PFSK-1 (cell line): ENCODE measurements around the gene CDH1.

Experiments
- SIN3A ChIP-seq: IDR thresholded peaks from 2 replicates; pipeline ENCODE4 v1.6.1; 2012; ENCODE audit warnings: mild to moderate bottlenecking, low read length, moderate library complexity, borderline replicate concordance; ENCODE audit not compliant: insufficient read depth
- TAF1 ChIP-seq: IDR thresholded peaks from 2 replicates; pipeline ENCODE4 v1.6.1; 2012; ENCODE audit warnings: low read length, control low read depth, borderline replicate concordance; ENCODE audit not compliant: insufficient read depth

GRCh38 chr16:68719993-68720489, 17.1 kb upstream of the CDH1 start:
- TF ChIP-seq TAF1 (no peak), SIN3A (no peak)
